Hematopoietic multipotent progenitor cell (in vitro differentiated cells): Measurements from ENCODE around the gene CTSZ. TPM values are rescaled to one million over a fixed set of nuclear protein-coding genes. Genes with fewer than 3 reads are reported as not detected.

Experiments used
- DNase-seq, 3 donors: peaks; one replicate each; pipeline ENCODE4 v3.0.0-alpha.2; 2011 to 2015; ENCODE audit warnings: low read depth in 2 of 3, low spot score in 2 of 3
- total RNA-seq: library from RNA; depleted of rRNA; stranded (reverse); fragments of >200 nt; gene quantifications from one replicate; pipeline ENCODE4 v1.2.3, GENCODE V29; 2012

CTSZ gene
- total RNA-seq, 1 donor, result 91.0 TPM

- DNase-seq, result no peak
These were observed 6.0 kb downstream of the CTSZ start for GRCh38 chr20:59001068-59001448.

- DNase-seq, result no peak
These were observed 6.7 kb downstream of the CTSZ start for GRCh38 chr20:59000326-59000725.

GRCh38 chr20:58998656-58999055, 8.4 kb downstream of the CTSZ start:
- no peak for DNase-seq

GRCh38 chr20:58997141-58997770, 9.8 kb downstream of the CTSZ start:
- no peak for DNase-seq

- no peak for DNase-seq
These were observed 10.8 kb downstream of the CTSZ start for GRCh38 chr20:58996226-58996611.

- no peak for DNase-seq
These were observed 11.4 kb downstream of the CTSZ start for GRCh38 chr20:58995461-58996225.

- DNase-seq, result no peak
These were observed 12.5 kb downstream of the CTSZ start for GRCh38 chr20:58994390-58995159.

- no peak for DNase-seq
These were observed 13.5 kb downstream of the CTSZ start for GRCh38 chr20:58993332-58994248.

GRCh38 chr20:58992911-58993310, 14.1 kb downstream of the CTSZ start:
- DNase-seq, result no peak

GRCh38 chr20:58991715-58992114, 15.3 kb downstream of the CTSZ start:
- no peak for DNase-seq

GRCh38 chr20:58990651-58991445, 16.2 kb downstream of the CTSZ start:
- DNase-seq, result no peak

- DNase-seq, result no peak
These were observed 17.9 kb downstream of the CTSZ start for GRCh38 chr20:58989196-58989595.

- DNase-seq, result no peak
These were observed 18.5 kb downstream of the CTSZ start for GRCh38 chr20:58988565-58988882.

GRCh38 chr20:58987790-58988564, 19.1 kb downstream of the CTSZ start:
- DNase-seq, result no peak

- no peak for DNase-seq
These were observed 20.0 kb downstream of the CTSZ start for GRCh38 chr20:58986968-58987517.

GRCh38 chr20:58986286-58986967, 20.6 kb downstream of the CTSZ start:
- DNase-seq, result no peak

- no peak for DNase-seq
These were observed 21.4 kb downstream of the CTSZ start for GRCh38 chr20:58985656-58986055.

GRCh38 chr20:58984691-58985090, 22.4 kb downstream of the CTSZ start:
- no peak for DNase-seq
